ENCODE results near the gene ZNF534.

Gene ZNF534

GRCh38 chr19:52428937-52429336 lies at the start of gene ZNF534:
ZNF534 (plus strand) TSS chr19:52429148; CDS start chr19:52431475, 2,327 bp downstream.
- Histone ChIP-seq H4K20me1 (ENCODE audit: low read depth, low read length) (no peaks in the 10 kb centered on the region), H3K9me3 (ENCODE audit: insufficient read depth, low read length) (no peaks in the 10 kb centered on the region; the same call in 1 of the 2 replicates), H3K27me3 (ENCODE audit: low read length) (no peaks in the 10 kb centered on the region), H3K4me2 (ENCODE audit: low read depth, low read length, poor library complexity, severe bottlenecking) (no peak within 1 kb of the TSS), H3K27ac (ENCODE audit: low read depth, low read length) (no peak within 1 kb of the TSS), H3F3A (ENCODE audit: insufficient read depth) (no peaks in the 10 kb centered on the region), H3K4me3 (ENCODE audit: insufficient read depth, low read length, poor library complexity, severe bottlenecking) (no peak within 1 kb of the TSS), H3K36me3 (ENCODE audit: low read length) (no peaks in the 10 kb centered on the region), H3K79me2 (ENCODE audit: insufficient read depth, low read length) (no peaks in the 10 kb centered on the region), H3K9ac (ENCODE audit: low read length) (no peak within 1 kb of the TSS), H3K9me2 (replicated peaks; ENCODE audit: insufficient read depth, low read length) (no peaks in the 10 kb centered on the region), H2AFZ (ENCODE audit: low read depth, low read length, severe bottlenecking) (no peak within 1 kb of the TSS)
- TF ChIP-seq CTCF (IDR thresholded peaks at IDR 0.05; ENCODE audit: insufficient read depth, low read length, poor library complexity, severe bottlenecking) (no peak), EZH2phosphoT487 (conservative IDR thresholded peaks at IDR 0.05; ENCODE audit: low read length) (no peak)

- Histone ChIP-seq H3K9ac (ENCODE audit: low read length) (no peak overlapping the region), H3K4me2 (ENCODE audit: low read depth, low read length, poor library complexity, severe bottlenecking) (no peak overlapping the region), H3K36me3 (ENCODE audit: low read length) (no peaks in the 10 kb centered on the region), H3K79me2 (ENCODE audit: insufficient read depth, low read length) (no peaks in the 10 kb centered on the region), H2AFZ (ENCODE audit: low read depth, low read length, severe bottlenecking) (no peak overlapping the region), H3F3A (ENCODE audit: insufficient read depth) (no peaks in the 10 kb centered on the region), H4K20me1 (ENCODE audit: low read depth, low read length) (no peaks in the 10 kb centered on the region), H3K27me3 (ENCODE audit: low read length) (no peaks in the 10 kb centered on the region), H3K4me3 (ENCODE audit: insufficient read depth, low read length, poor library complexity, severe bottlenecking) (no peak overlapping the region), H3K27ac (ENCODE audit: low read depth, low read length) (no peak overlapping the region), H3K9me3 (ENCODE audit: insufficient read depth, low read length) (no peaks in the 10 kb centered on the region), H3K9me2 (replicated peaks; ENCODE audit: insufficient read depth, low read length) (no peaks in the 10 kb centered on the region)
- TF ChIP-seq EZH2phosphoT487 (conservative IDR thresholded peaks at IDR 0.05; ENCODE audit: low read length): no peak
- TF ChIP-seq CTCF (IDR thresholded peaks at IDR 0.05; ENCODE audit: insufficient read depth, low read length, poor library complexity, severe bottlenecking): peak; percentile 13
Observed at GRCh38 chr19:52391135-52391534, 37.8 kb upstream of the ZNF534 start.

DNA sequence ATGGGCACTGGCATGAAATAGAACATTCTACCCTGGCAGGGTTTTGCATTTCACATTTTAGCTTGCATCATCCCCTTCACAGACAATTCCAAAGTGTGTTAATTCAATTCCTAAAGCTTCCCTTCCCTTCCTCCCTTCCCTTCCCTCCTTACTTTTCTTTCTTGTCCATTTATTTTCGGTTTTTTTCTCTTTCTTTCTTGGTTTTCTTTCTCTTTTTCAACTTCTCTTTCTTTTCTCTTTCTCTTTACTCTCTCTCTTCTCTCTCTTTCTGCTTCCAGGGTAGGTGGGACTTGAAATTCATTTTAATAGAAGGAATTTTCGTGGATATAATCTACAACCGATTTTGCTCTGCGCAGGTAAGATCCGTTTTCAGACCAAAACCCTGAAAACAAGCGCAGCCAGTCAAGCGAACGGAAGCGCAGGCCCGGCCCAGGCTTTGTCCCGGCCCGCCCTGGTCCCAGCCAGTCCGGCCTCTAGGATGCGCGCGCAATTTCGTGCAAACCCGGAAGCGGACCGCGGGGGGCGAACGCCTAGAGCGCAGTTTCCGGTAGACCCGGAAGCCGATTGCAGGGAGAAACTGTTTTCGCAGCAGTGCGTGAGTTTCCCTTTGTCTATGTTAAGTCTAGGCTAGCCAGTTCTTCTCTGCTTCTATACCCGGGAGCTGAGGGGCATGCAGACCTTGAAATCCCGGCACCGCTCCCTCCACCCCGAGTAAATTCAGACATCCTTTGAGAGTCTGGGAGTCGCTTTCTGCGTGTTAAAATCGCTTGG lies 31.5 kb upstream of the ZNF534 start, which contains the start of gene ZNF528:
Gene ZNF528 (plus strand): TSS at position 540 of the 771 bp plus-strand sequence. CDS start 4,165 bp downstream, outside the sequence.
- H3K27ac ChIP-seq (ENCODE audit: low read depth, low read length): no peak within 1 kb of the TSS
- H3K4me3 ChIP-seq (ENCODE audit: insufficient read depth, low read length, poor library complexity, severe bottlenecking): no peak within 1 kb of the TSS
- no peaks in the 10 kb centered on the region for H3K9me2 ChIP-seq (replicated peaks; ENCODE audit: insufficient read depth, low read length)
- peak within 1 kb of the TSS; percentile 32 for H3K4me2 ChIP-seq (ENCODE audit: low read depth, low read length, poor library complexity, severe bottlenecking)
- no peak within 1 kb of the TSS for H2AFZ ChIP-seq (ENCODE audit: low read depth, low read length, severe bottlenecking)
- TF ChIP-seq EZH2phosphoT487 (conservative IDR thresholded peaks at IDR 0.05; ENCODE audit: low read length) (no peak), CTCF (IDR thresholded peaks at IDR 0.05; ENCODE audit: insufficient read depth, low read length, poor library complexity, severe bottlenecking) (no peak)
- no peaks in the 10 kb centered on the region for H3K79me2 ChIP-seq (ENCODE audit: insufficient read depth, low read length)
- H3K36me3 ChIP-seq (ENCODE audit: low read length): no peaks in the 10 kb centered on the region
- H4K20me1 ChIP-seq (ENCODE audit: low read depth, low read length): no peaks in the 10 kb centered on the region
- no peaks in the 10 kb centered on the region for H3F3A ChIP-seq (ENCODE audit: insufficient read depth)
- no peaks in the 10 kb centered on the region for H3K9me3 ChIP-seq (ENCODE audit: insufficient read depth, low read length)
- H3K9ac ChIP-seq (ENCODE audit: low read length): no peak within 1 kb of the TSS
- H3K27me3 ChIP-seq (ENCODE audit: low read length): no peaks in the 10 kb centered on the region
